ENCODE measurements around the gene PTPRN2.
"Not testable (repeated sequence)": the region's sequence is repeated elsewhere in the genome, so short reads cannot be mapped to it uniquely, and the experiment has no call there.

The PTPRN2 gene

GRCh38 chr7:158537516-158537882 is 50.1 kb downstream of the PTPRN2 start:
- in situ Hi-C loops (cut with MboI; ENCODE audit: low pct_unique_long_range_greater_than_20kb, low sequenced_read_pairs, unreplicated experiment): no loop called here

GRCh38 chr7:158536871-158537515 is 50.6 kb downstream of the PTPRN2 start:
- in situ Hi-C loops (cut with MboI; ENCODE audit: low pct_unique_long_range_greater_than_20kb, low sequenced_read_pairs, unreplicated experiment): no loop called here
- DNase-seq (ENCODE audit: low spot score): no peak
- no peak for TF ChIP-seq CTCF (IDR thresholded peaks at IDR 0.05; ENCODE audit: extremely low read depth, insufficient read depth, missing control alignments)

More at GRCh38 chr7:158537516-158537882, 50.1 kb downstream of the PTPRN2 start:
- DNase-seq (ENCODE audit: low spot score): no peak
- no peak for TF ChIP-seq CTCF (IDR thresholded peaks at IDR 0.05; ENCODE audit: extremely low read depth, insufficient read depth, missing control alignments)

- TF ChIP-seq CTCF (IDR thresholded peaks at IDR 0.05; ENCODE audit: extremely low read depth, insufficient read depth, missing control alignments): no peak
- in situ Hi-C loops (cut with MboI; ENCODE audit: low pct_unique_long_range_greater_than_20kb, low sequenced_read_pairs, unreplicated experiment): no loop called here
Measured at GRCh38 chr7:158535079-158535478, 52.5 kb downstream of the PTPRN2 start.

GRCh38 chr7:158534598-158534997 is 53.0 kb downstream of the PTPRN2 start:
- DNase-seq (ENCODE audit: low spot score): no peak
- in situ Hi-C loops (cut with MboI; ENCODE audit: low pct_unique_long_range_greater_than_20kb, low sequenced_read_pairs, unreplicated experiment): no loop called here
- no peak for TF ChIP-seq CTCF (IDR thresholded peaks at IDR 0.05; ENCODE audit: extremely low read depth, insufficient read depth, missing control alignments)

More at GRCh38 chr7:158535079-158535478, 52.5 kb downstream of the PTPRN2 start:
- DNase-seq (ENCODE audit: low spot score): no peak

GRCh38 chr7:158534134-158534515 is 53.5 kb downstream of the PTPRN2 start:
- in situ Hi-C loops (cut with MboI; ENCODE audit: low pct_unique_long_range_greater_than_20kb, low sequenced_read_pairs, unreplicated experiment); DNase-seq (ENCODE audit: low spot score): not testable (repeated sequence)

- in situ Hi-C loops (cut with MboI; ENCODE audit: low pct_unique_long_range_greater_than_20kb, low sequenced_read_pairs, unreplicated experiment): no loop called here
Measured at GRCh38 chr7:158533386-158534133, 54.1 kb downstream of the PTPRN2 start.

More at GRCh38 chr7:158533386-158534133, 54.1 kb downstream of the PTPRN2 start:
- TF ChIP-seq CTCF (IDR thresholded peaks at IDR 0.05; ENCODE audit: extremely low read depth, insufficient read depth, missing control alignments): no peak
- DNase-seq (ENCODE audit: low spot score): no peak
